ENCODE results near the gene RTEL1.
"Not testable (repeated sequence)": the region's sequence is repeated elsewhere in the genome, so short reads cannot be mapped to it uniquely, and the experiment has no call there.

RTEL1 gene, protein sequence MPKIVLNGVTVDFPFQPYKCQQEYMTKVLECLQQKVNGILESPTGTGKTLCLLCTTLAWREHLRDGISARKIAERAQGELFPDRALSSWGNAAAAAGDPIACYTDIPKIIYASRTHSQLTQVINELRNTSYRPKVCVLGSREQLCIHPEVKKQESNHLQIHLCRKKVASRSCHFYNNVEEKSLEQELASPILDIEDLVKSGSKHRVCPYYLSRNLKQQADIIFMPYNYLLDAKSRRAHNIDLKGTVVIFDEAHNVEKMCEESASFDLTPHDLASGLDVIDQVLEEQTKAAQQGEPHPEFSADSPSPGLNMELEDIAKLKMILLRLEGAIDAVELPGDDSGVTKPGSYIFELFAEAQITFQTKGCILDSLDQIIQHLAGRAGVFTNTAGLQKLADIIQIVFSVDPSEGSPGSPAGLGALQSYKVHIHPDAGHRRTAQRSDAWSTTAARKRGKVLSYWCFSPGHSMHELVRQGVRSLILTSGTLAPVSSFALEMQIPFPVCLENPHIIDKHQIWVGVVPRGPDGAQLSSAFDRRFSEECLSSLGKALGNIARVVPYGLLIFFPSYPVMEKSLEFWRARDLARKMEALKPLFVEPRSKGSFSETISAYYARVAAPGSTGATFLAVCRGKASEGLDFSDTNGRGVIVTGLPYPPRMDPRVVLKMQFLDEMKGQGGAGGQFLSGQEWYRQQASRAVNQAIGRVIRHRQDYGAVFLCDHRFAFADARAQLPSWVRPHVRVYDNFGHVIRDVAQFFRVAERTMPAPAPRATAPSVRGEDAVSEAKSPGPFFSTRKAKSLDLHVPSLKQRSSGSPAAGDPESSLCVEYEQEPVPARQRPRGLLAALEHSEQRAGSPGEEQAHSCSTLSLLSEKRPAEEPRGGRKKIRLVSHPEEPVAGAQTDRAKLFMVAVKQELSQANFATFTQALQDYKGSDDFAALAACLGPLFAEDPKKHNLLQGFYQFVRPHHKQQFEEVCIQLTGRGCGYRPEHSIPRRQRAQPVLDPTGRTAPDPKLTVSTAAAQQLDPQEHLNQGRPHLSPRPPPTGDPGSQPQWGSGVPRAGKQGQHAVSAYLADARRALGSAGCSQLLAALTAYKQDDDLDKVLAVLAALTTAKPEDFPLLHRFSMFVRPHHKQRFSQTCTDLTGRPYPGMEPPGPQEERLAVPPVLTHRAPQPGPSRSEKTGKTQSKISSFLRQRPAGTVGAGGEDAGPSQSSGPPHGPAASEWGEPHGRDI (N-terminal part only)

GRCh38 chr20:63657937-63658748 lies at the start of gene RTEL1:
TSS of gene RTEL1 (plus strand) at chr20:63658312. CDS start at chr20:63659403, 1,091 bp downstream.
- peak; percentile 99 for DNase-seq (ENCODE audit: insufficient read length, low spot score)
- peak; percentile 82 for FAIRE-seq

DNA sequence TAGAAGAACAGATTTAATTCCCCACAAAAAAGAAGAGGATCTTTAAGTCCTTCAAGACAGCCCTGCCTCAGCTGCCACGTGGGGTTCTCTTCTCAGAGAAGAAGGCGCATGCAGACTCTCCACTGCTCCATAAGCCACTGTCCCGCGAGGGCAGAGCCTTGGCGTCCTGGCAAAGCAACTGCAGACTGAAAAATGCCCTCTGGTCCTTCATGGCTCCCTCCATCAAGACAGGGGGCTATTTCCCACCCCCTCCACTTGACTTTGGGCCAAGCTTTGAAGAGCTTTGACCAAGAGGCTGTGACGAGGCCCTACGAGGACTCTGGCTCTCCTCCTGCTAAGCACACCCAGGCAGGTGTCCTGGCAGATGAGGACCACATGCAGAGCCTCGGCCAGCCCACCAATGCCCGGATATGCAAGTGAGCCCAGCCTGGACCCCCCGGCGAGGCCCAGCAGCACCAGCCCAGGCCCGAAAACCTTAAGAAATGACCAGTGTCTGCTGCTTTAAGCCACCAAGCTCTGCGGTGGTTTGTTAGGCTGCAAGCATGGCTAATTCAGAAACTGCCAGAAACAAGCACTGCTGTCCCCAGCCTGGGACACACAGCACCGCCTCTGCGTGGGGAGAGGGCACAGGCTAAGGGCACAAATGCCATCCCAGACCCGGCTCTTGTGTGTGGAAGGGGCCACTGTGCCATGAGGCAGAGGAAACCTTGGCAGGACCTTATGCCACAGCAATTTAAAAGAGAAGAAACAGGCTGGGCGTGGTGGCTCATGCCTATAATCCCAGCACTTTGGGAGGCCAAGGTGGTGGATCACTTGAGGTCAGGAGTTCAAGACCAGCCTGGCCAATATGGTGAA lies 47.3 kb upstream of the RTEL1 start:
- FAIRE-seq (no peak), DNase-seq (ENCODE audit: insufficient read length, low spot score) (no peak)

GRCh38 chr20:63611646-63612045 lies 46.5 kb upstream of the RTEL1 start:
- FAIRE-seq (no peak), DNase-seq (ENCODE audit: insufficient read length, low spot score) (no peak)

DNA sequence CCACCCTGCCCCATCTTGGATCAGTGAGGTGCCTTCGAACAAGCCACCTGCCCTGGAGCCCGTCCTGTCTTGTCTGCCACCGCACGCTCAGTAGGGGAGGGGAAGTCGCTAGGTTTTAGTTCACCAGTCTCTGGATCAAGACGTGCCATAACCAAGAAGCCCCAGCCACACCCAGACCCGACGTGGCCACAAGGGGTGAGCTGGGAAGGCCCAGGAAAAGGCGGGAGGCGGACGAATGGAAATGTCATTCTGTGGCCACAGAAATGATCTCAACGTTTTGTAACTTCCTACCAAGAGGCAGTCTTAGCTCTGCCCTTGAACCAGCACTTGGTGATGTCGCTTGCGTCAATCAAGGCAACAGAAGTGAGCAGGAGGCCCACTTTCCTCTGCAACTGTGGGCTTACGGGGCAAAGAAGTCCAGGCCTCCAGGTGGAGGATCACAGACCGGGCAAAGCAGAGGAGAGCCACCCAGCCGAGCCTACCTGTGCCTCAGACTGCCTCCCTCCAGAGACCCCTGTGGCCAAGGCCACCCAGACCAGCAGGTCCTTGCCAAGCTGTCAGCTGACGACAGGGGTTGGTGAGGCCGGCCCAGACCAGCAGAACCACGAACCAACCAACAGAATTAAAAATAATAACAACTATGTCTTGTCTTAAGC lies 45.7 kb upstream of the RTEL1 start:
- DNase-seq (ENCODE audit: insufficient read length, low spot score) (no peak), FAIRE-seq (no peak)

DNA sequence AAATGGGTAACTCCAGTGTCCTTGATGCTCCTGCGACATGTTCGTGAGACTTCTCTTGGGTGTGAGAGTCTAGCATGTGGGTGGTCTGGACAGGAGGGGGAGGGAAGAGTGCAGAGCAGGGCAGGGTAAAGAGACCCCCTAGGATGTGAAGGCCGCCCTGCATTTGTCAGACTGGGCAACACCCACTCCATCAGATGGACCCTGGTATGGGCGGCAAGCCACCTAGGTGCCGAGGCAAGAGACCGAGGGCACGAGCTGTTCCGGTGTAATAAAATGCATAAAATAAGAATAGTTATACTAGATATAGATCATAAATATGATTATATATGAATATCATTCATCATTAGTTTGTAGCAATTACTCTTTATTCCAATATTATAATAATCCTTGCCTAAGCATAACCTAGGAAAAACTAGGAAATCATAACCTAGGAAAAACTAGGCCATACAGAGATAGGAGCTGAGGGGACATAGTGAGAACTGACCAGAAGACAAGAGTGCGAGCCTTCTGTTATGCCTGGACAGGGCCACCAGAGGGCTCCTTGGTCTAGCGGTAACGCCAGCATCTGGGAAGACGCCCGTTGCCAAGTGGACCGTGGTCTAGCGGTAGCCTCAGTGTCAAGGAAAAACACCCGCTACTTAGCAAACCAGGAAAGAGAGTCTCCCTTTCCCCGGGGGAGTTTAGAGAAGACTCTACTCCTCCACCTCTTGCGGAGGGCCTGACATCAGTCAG lies 44.1 kb upstream of the RTEL1 start:
- not testable (repeated sequence) for DNase-seq (ENCODE audit: insufficient read length, low spot score); FAIRE-seq

- FAIRE-seq (peak; percentile 77), DNase-seq (ENCODE audit: insufficient read length, low spot score) (no peak)
Measured at GRCh38 chr20:63617092-63617875, 40.8 kb upstream of the RTEL1 start.

GRCh38 chr20:63617876-63618265 lies 40.2 kb upstream of the RTEL1 start:
- FAIRE-seq, result no peak

GRCh38 chr20:63618291-63618980 lies 39.7 kb upstream of the RTEL1 start:
- DNase-seq (ENCODE audit: insufficient read length, low spot score), result no peak
- no peak for FAIRE-seq

More at GRCh38 chr20:63617876-63618265, 40.2 kb upstream of the RTEL1 start:
- no peak for DNase-seq (ENCODE audit: insufficient read length, low spot score)

GRCh38 chr20:63619086-63619485 lies 39.0 kb upstream of the RTEL1 start:
- no peak for DNase-seq (ENCODE audit: insufficient read length, low spot score)
- no peak for FAIRE-seq

- no peak for FAIRE-seq
- DNase-seq (ENCODE audit: insufficient read length, low spot score), result no peak
Measured at GRCh38 chr20:63619505-63619904, 38.6 kb upstream of the RTEL1 start.

DNA sequence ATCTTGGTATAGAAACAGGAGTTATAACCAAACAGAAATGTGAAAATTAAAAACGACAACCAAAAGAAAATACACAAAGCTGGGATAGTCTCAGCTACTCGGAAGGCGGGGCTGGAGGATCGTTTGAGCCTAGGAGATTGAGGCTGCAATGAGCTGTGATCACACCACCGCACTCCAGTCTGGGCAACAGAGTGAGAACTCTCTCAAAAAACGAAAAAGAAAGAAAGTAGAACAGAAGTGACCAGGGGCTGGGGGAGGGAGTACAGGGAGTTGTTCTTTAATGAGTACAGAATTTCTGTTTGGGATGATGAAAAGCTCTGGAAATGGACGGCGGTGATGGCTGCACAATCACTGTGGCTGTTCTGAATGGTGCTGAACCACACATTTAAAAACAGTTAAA lies 37.1 kb upstream of the RTEL1 start:
- no peak for FAIRE-seq
- no peak for DNase-seq (ENCODE audit: insufficient read length, low spot score)

DNA sequence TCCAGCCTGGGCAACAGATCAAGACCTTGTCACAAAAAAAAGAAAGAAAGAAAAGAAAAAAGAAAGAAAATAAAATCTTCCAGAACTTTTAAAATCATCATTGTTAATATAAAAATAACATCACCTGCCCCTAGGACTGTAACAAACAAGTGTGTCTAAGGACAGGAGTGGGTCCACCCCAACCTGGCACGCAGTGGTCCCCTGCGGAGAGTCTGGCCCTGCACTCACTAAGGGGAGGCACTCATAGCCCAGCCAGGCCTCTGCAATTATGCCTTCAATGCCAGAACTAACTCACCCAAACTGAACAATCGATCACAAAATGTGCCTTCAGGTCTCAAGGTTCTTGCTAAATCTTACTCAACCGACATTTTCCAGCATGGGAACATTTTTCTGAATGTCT lies 36.0 kb upstream of the RTEL1 start:
- FAIRE-seq (no peak), DNase-seq (ENCODE audit: insufficient read length, low spot score) (no peak)

GRCh38 chr20:63622732-63623131 lies 35.4 kb upstream of the RTEL1 start:
- DNase-seq (ENCODE audit: insufficient read length, low spot score), result no peak
- no peak for FAIRE-seq

- FAIRE-seq (no peak), DNase-seq (ENCODE audit: insufficient read length, low spot score) (no peak)
Measured at GRCh38 chr20:63624486-63624885, 33.6 kb upstream of the RTEL1 start.

DNA sequence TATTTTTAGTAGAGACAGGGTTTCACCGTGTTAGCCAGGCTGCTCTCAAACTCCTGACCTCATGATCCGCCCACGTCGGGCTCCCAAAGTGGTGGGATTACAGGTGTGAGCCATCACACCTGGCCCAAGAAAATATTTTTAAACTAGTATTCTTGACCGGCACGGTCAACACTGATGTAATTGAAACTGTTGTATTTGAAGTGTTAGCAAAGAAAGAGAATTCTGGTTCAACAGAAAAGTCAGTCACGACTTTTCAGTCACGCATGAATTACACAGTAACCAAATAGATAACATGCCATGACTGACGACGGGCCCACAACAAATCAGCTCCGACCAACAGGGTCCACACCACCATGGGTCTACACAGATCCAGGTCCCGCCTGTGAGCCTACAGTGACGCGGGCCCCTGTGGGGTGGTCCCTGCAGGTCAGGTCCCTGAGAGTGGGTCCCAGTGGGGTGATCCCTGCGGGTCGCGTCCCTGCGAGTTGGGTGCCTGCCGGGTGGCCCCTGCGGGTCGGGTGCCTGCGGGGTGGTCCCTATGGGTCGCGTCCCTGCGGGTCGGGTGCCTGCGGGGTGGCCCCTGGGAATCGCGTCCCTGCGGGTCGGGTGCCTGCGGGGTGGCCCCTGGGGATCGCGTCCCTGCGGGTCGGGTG lies 32.2 kb upstream of the RTEL1 start:
- peak; percentile 23 for FAIRE-seq
- DNase-seq (ENCODE audit: insufficient read length, low spot score), result no peak
